Liver (tissue), 3 donors: ENCODE results near the gene LTBP2.

Experiments used
- ATF3 ChIP-seq: IDR thresholded peaks from 2 replicates; pipeline ENCODE4 v1.6.1; 2016; ENCODE audit warnings: antibody characterized with exemption
- CTCF ChIP-seq: fragments of 150-350 bp; IDR thresholded peaks from 2 replicates; pipeline ENCODE4 v1.5.1; 2017; ENCODE audit warnings: improper control_type of control experiment, low read depth, low read length; ENCODE audit not compliant: missing input control
- EGR1 ChIP-seq, 2 donors: IDR thresholded peaks; 2 replicates each; pipeline ENCODE4 v1.6.1; 2016 to 2018; ENCODE audit warnings: antibody characterized with exemption in 2 of 2, low read depth in 2 of 2
- FOXA1 ChIP-seq: IDR thresholded peaks from 2 replicates; pipeline ENCODE4 v1.6.1; 2016; ENCODE audit warnings: antibody characterized with exemption
- FOXA2 ChIP-seq: IDR thresholded peaks from 2 replicates; pipeline ENCODE4 v1.6.1; 2016; ENCODE audit warnings: antibody characterized with exemption
- GABPA ChIP-seq, 2 donors: IDR thresholded peaks in 1 of 2; conservative IDR thresholded peaks in 1 of 2; 2 replicates each; pipeline ENCODE4 v1.6.1; 2016; ENCODE audit warnings: antibody characterized with exemption in 2 of 2, mild to moderate bottlenecking in 1 of 2, moderate library complexity in 1 of 2
- HNF4A ChIP-seq, 2 donors: conservative IDR thresholded peaks; 2 replicates each; pipeline ENCODE4 v1.6.1; 2016; ENCODE audit warnings: antibody characterized with exemption in 2 of 2, mild to moderate bottlenecking in 2 of 2
- JUND ChIP-seq, 2 donors: IDR thresholded peaks; 2 replicates each; pipeline ENCODE4 v1.6.1; 2016; ENCODE audit warnings: antibody characterized with exemption in 2 of 2
- MAX ChIP-seq: IDR thresholded peaks from 2 replicates; pipeline ENCODE4 v1.6.1; 2016; ENCODE audit warnings: antibody characterized with exemption
- RAD21 ChIP-seq, 2 donors: IDR thresholded peaks; 2 replicates each; pipeline ENCODE4 v1.6.1; 2016; ENCODE audit warnings: antibody characterized with exemption in 2 of 2, mild to moderate bottlenecking in 2 of 2
- REST ChIP-seq: IDR thresholded peaks from 2 replicates; pipeline ENCODE4 v1.6.1; 2016; ENCODE audit warnings: antibody characterized with exemption, mild to moderate bottlenecking
- SP1 ChIP-seq: IDR thresholded peaks from 2 replicates; pipeline ENCODE4 v1.6.1; 2018; ENCODE audit warnings: antibody characterized with exemption, mild to moderate bottlenecking
- YY1 ChIP-seq: IDR thresholded peaks from 2 replicates; pipeline ENCODE4 v1.6.1; 2016; ENCODE audit warnings: antibody characterized with exemption, mild to moderate bottlenecking
- donor health status: healthy.
- donor health status: healthy.

- no peak for TF ChIP-seq CTCF
- TF ChIP-seq RAD21 (IDR thresholded peaks at IDR 0.05) = no peak
- TF ChIP-seq MAX = no peak
- no peak for TF ChIP-seq GABPA (IDR thresholded peaks at IDR 0.05 in 1 of 2, conservative IDR thresholded peaks at IDR 0.05 in 1 of 2)
- no peak for TF ChIP-seq HNF4A (conservative IDR thresholded peaks at IDR 0.05)
- no peak for TF ChIP-seq JUND (IDR thresholded peaks at IDR 0.05)
- no peak for TF ChIP-seq YY1
- no peak for TF ChIP-seq REST
- no peak for TF ChIP-seq FOXA2
- TF ChIP-seq FOXA1 = no peak
- TF ChIP-seq ATF3 = no peak
- TF ChIP-seq EGR1 (IDR thresholded peaks at IDR 0.05; ENCODE audit: low read depth in 2 of 2) = no peak
- no peak for TF ChIP-seq SP1
Measured at GRCh38 chr14:74573421-74574089, 38.5 kb downstream of the LTBP2 start.
